ENCODE measurements around the gene DDC.

GRCh38 chr7:50584793-50585408 is 19.7 kb upstream of the DDC start:
- TF ChIP-seq CREB5 (CRISPR knock-in tag; IDR thresholded peaks at IDR 0.05; ENCODE audit: low read depth) (no peak), ARNTL (CRISPR knock-in tag; IDR thresholded peaks at IDR 0.05; ENCODE audit: borderline replicate concordance, low read depth) (no peak), SNAI2 (CRISPR knock-in tag; IDR thresholded peaks at IDR 0.05) (no peak), ZFP3 (CRISPR knock-in tag; IDR thresholded peaks at IDR 0.05) (no peak), CSDC2 (CRISPR knock-in tag; IDR thresholded peaks at IDR 0.05) (no peak), TOX (CRISPR knock-in tag; IDR thresholded peaks at IDR 0.05; ENCODE audit: borderline replicate concordance) (no peak), ESRRG (CRISPR knock-in tag; IDR thresholded peaks at IDR 0.05) (no peak), ZFP30 (CRISPR knock-in tag; IDR thresholded peaks at IDR 0.05) (no peak), BACH2 (CRISPR knock-in tag; IDR thresholded peaks at IDR 0.05; ENCODE audit: borderline replicate concordance) (no peak), TCF4 (CRISPR knock-in tag; IDR thresholded peaks at IDR 0.05; ENCODE audit: borderline replicate concordance) (no peak), PATZ1 (CRISPR knock-in tag; IDR thresholded peaks at IDR 0.05; ENCODE audit: borderline replicate concordance) (no peak), RARB (CRISPR knock-in tag; IDR thresholded peaks at IDR 0.05) (no peak)
